Progenitor cell of endocrine pancreas (in vitro differentiated cells): ENCODE measurements around the gene ERH. TPM values are rescaled to one million over a fixed set of nuclear protein-coding genes. Genes with fewer than 3 reads are reported as not detected.

ENCODE experiments used
- DNase-seq: peaks from one replicate; pipeline ENCODE4 v3.0.0; 2021; ENCODE audit warnings: low spot score; ENCODE audit not compliant: unreplicated experiment
- H3K27ac Mint-ChIP-seq: 2 replicates; pipeline ENCODE4 v1.8.0; 2021; ENCODE audit warnings: mild to moderate bottlenecking, moderate library complexity, mixed read lengths
- H3K27me3 Mint-ChIP-seq: 2 replicates; pipeline ENCODE4 v1.8.0; 2021; ENCODE audit warnings: mixed read lengths
- H3K36me3 Mint-ChIP-seq: 2 replicates; pipeline ENCODE4 v1.8.0; 2022; ENCODE audit warnings: mixed read lengths; ENCODE audit not compliant: insufficient read depth
- H3K4me1 Mint-ChIP-seq: 2 replicates; pipeline ENCODE4 v1.8.0; 2021; ENCODE audit warnings: low read depth, mixed read lengths
- H3K4me3 Mint-ChIP-seq: 2 replicates; pipeline ENCODE4 v1.8.0; 2021; ENCODE audit warnings: low read depth, mild to moderate bottlenecking, moderate library complexity, mixed read lengths
- H3K9me3 Mint-ChIP-seq: 2 replicates; pipeline ENCODE4 v1.8.0; 2021; ENCODE audit warnings: low read depth, mixed read lengths
- total RNA-seq: library from RNA; stranded (reverse); gene quantifications from 2 replicates; pipeline ENCODE4 v1.2.1, GENCODE V29; 2021
- TF ChIP-seq, protein P1 (sequence below): fragments of 200-600 bp; sonication (generic); IDR thresholded peaks from one replicate; pipeline ENCODE4 v1.5.0; 2021; ENCODE audit warnings: antibody characterized with exemption, mild to moderate bottlenecking; ENCODE audit not compliant: unreplicated experiment

The ERH gene
- total RNA-seq, 1 donor from 2014 or later = 310 TPM

GRCh38 chr14:69339426-69339825, 58.7 kb downstream of the ERH start:
- no peak for DNase-seq
- TF ChIP-seq, protein P1, sequence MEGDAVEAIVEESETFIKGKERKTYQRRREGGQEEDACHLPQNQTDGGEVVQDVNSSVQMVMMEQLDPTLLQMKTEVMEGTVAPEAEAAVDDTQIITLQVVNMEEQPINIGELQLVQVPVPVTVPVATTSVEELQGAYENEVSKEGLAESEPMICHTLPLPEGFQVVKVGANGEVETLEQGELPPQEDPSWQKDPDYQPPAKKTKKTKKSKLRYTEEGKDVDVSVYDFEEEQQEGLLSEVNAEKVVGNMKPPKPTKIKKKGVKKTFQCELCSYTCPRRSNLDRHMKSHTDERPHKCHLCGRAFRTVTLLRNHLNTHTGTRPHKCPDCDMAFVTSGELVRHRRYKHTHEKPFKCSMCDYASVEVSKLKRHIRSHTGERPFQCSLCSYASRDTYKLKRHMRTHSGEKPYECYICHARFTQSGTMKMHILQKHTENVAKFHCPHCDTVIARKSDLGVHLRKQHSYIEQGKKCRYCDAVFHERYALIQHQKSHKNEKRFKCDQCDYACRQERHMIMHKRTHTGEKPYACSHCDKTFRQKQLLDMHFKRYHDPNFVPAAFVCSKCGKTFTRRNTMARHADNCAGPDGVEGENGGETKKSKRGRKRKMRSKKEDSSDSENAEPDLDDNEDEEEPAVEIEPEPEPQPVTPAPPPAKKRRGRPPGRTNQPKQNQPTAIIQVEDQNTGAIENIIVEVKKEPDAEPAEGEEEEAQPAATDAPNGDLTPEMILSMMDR = no peak
- no peak overlapping the region for H3K27ac Mint-ChIP-seq
- no peaks in the 10 kb centered on the region for H3K36me3 Mint-ChIP-seq
- no peak overlapping the region for H3K4me3 Mint-ChIP-seq
- no peaks in the 10 kb centered on the region for H3K9me3 Mint-ChIP-seq
- no peaks in the 10 kb centered on the region for H3K4me1 Mint-ChIP-seq
- no peaks in the 10 kb centered on the region for H3K27me3 Mint-ChIP-seq

DNA sequence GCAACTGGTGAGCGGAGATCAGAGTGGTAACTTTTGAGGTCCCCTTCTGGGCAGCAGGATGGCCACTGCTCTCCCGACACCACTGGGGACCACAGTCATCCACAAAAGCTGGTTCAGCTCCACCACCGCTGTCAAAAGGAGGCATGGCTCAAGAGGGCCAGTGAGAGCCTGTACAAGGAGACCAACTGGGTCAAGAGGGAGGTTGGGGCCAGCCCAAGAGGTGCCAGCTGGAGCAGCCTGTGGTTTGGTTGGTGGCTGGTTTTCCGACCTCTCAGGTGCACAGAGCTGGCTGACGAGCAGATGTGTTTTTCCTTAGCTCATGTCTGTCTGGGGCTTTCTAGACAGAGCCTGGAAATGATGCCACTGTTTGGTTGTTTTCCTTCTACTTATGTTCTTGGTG, 60.1 kb downstream of the ERH start:
- no peak overlapping the region for H3K27ac Mint-ChIP-seq
- H3K4me1 Mint-ChIP-seq = no peaks in the 10 kb centered on the region
- H3K27me3 Mint-ChIP-seq = no peaks in the 10 kb centered on the region
- TF ChIP-seq, protein P1 = no peak
- H3K9me3 Mint-ChIP-seq = no peaks in the 10 kb centered on the region
- H3K4me3 Mint-ChIP-seq = no peak overlapping the region
- H3K36me3 Mint-ChIP-seq = no peaks in the 10 kb centered on the region
- no peak for DNase-seq

- DNase-seq = no peak
- TF ChIP-seq, protein P1 = no peak
- H3K27me3 Mint-ChIP-seq = no peaks in the 10 kb centered on the region
- no peaks in the 10 kb centered on the region for H3K36me3 Mint-ChIP-seq
- no peak overlapping the region for H3K27ac Mint-ChIP-seq
- H3K4me1 Mint-ChIP-seq = no peaks in the 10 kb centered on the region
- no peaks in the 10 kb centered on the region for H3K9me3 Mint-ChIP-seq
- H3K4me3 Mint-ChIP-seq = no peak overlapping the region
Measured at GRCh38 chr14:69335371-69335771, 62.7 kb downstream of the ERH start.

DNA sequence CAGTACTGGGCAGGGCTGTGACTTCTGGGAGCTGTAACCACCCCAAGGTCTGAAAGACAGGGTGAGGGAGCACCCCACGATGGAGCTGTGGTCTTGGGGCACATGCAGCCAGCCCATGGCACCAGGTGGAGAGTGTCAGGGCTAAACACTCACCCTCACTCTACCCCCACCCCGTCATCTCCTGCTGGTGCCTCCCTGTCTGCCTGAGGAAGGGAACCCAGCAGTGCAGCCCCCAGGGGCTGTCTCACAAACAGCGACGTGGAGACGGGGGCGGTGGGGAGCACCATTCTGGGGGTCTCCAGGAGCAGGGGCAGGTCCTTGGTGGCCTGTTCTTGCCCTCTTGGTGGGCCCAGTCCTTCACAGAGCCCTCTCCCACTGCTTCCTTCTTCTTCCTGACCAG, 63.5 kb downstream of the ERH start:
- no peaks in the 10 kb centered on the region for H3K9me3 Mint-ChIP-seq
- no peak overlapping the region for H3K27ac Mint-ChIP-seq
- no peaks in the 10 kb centered on the region for H3K36me3 Mint-ChIP-seq
- no peak overlapping the region for H3K4me3 Mint-ChIP-seq
- TF ChIP-seq, protein P1 = no peak
- H3K4me1 Mint-ChIP-seq = no peaks in the 10 kb centered on the region
- H3K27me3 Mint-ChIP-seq = no peaks in the 10 kb centered on the region
- no peak for DNase-seq

DNA sequence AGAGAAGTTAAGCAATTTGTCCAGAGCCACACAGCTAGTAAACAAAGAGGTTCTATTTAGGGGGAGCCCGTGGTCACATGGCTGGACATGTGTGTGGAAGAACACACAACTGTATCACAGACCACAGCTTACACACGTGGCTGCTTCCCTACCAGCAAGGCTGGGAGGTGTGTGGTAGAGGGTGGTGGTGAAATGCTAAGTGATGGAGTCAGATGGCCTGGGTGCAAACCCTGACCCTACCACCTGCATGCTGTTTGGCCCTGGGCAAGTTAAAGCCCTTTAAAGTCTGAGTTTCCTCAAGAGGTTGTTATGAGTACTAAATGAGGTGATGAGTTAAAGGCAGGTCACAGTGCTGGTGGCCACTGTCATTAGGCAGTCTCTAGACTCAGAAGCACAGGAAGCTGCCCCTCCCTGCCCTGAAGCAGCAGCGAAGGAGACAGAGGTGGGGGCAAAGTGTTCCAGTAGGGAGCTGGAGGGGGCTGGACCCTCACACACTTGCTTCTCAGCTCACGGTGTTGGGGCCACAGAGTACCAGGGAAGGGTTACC, 64.2 kb downstream of the ERH start:
- Mint-ChIP-seq H3K4me1 (no peaks in the 10 kb centered on the region), H3K27me3 (no peaks in the 10 kb centered on the region), H3K9me3 (no peaks in the 10 kb centered on the region), H3K36me3 (no peaks in the 10 kb centered on the region), H3K4me3 (no peak overlapping the region), H3K27ac (no peak overlapping the region)
- TF ChIP-seq, protein P1 = no peak
- no peak for DNase-seq
